Iris pigment epithelial cell (primary cell): ENCODE results near the gene MRPL22.
A peak's percentile ranks its signal among the peaks of the same experiment; 100 is the strongest.
"Not testable (repeated sequence)": the region's sequence is repeated elsewhere in the genome, so short reads cannot be mapped to it uniquely, and the experiment has no call there.

ENCODE experiments used
- DNase-seq: peaks from one replicate; pipeline ENCODE4 v3.0.0-alpha.2; 2011; ENCODE audit warnings: low read depth

Gene MRPL22

GRCh38 chr5:154940375-154940771 is 500 bp upstream of the MRPL22 start:
- DNase-seq: no peak

- no peak for DNase-seq
These were observed 2.7 kb downstream of the MRPL22 start for GRCh38 chr5:154943527-154943926.

GRCh38 chr5:154944716-154945115 is 3.8 kb downstream of the MRPL22 start:
- no peak for DNase-seq

GRCh38 chr5:154945695-154946301 is 4.9 kb downstream of the MRPL22 start:
- DNase-seq: peak; percentile 26

- no peak for DNase-seq
These were observed 6.9 kb downstream of the MRPL22 start for GRCh38 chr5:154947778-154948177.

- DNase-seq: no peak
These were observed 7.4 kb downstream of the MRPL22 start for GRCh38 chr5:154948313-154948712.

GRCh38 chr5:154949781-154950180 is 8.9 kb downstream of the MRPL22 start:
- DNase-seq: peak; percentile 13

GRCh38 chr5:154956712-154957111 is 15.8 kb downstream of the MRPL22 start:
- DNase-seq: no peak

GRCh38 chr5:154962494-154962893 is 21.6 kb downstream of the MRPL22 start:
- peak; percentile 75 for DNase-seq

- peak; percentile 30 for DNase-seq
These were observed 25.4 kb downstream of the MRPL22 start for GRCh38 chr5:154966081-154966841.

GRCh38 chr5:154966874-154967273 is 26.0 kb downstream of the MRPL22 start:
- DNase-seq: no peak

GRCh38 chr5:154967421-154968024 is 26.6 kb downstream of the MRPL22 start:
- DNase-seq: peak; percentile 20

GRCh38 chr5:154968953-154969352 is 28.1 kb downstream of the MRPL22 start:
- no peak for DNase-seq

- DNase-seq: peak; percentile 74
These were observed 29.9 kb downstream of the MRPL22 start for GRCh38 chr5:154970759-154971158.

- DNase-seq: peak; percentile 23
These were observed 30.6 kb downstream of the MRPL22 start for GRCh38 chr5:154971501-154971900.

- DNase-seq: peak; percentile 50
These were observed 31.7 kb downstream of the MRPL22 start for GRCh38 chr5:154972476-154973080.

- DNase-seq: not testable (repeated sequence)
These were observed 35.2 kb downstream of the MRPL22 start for GRCh38 chr5:154976082-154976481.

- DNase-seq: peak; percentile 59
These were observed 36.5 kb downstream of the MRPL22 start for GRCh38 chr5:154977409-154977808.

- not testable (repeated sequence) for DNase-seq
These were observed 37.4 kb downstream of the MRPL22 start for GRCh38 chr5:154978294-154978693.

GRCh38 chr5:154984946-154985516 is 44.2 kb downstream of the MRPL22 start:
- no peak for DNase-seq

- peak; percentile 58 for DNase-seq
These were observed 45.3 kb downstream of the MRPL22 start for GRCh38 chr5:154986151-154986550.

- DNase-seq: no peak
These were observed 48.8 kb downstream of the MRPL22 start for GRCh38 chr5:154989626-154990025.
